Spinal cord (tissue), 10 donors: ENCODE results near the gene PM20D1. TPM values are rescaled to one million over a fixed set of nuclear protein-coding genes. Genes with fewer than 3 reads are reported as not detected.

Experiments
- DNase-seq, 6 donors: peaks; one replicate each; pipeline versions ENCODE4 v3.0.0 to v3.0.0-alpha.2; 2013 to 2015; ENCODE audit warnings: low spot score in 6 of 6, low read depth in 4 of 6
- H3K27ac ChIP-seq: one replicate; pipeline ENCODE4 v1.5.1; 2013; ENCODE audit warnings: low read depth, low read length, control low read depth
- H3K27me3 ChIP-seq: one replicate; pipeline ENCODE4 v1.6.1; 2013; ENCODE audit warnings: low read length; ENCODE audit not compliant: control insufficient read depth, insufficient read depth
- H3K36me3 ChIP-seq: one replicate; pipeline ENCODE4 v1.6.1; 2013; ENCODE audit warnings: low read length; ENCODE audit not compliant: control insufficient read depth, insufficient read depth
- H3K4me1 ChIP-seq: one replicate; pipeline ENCODE4 v1.6.1; 2013; ENCODE audit warnings: low read length; ENCODE audit not compliant: control insufficient read depth, insufficient read depth
- H3K4me3 ChIP-seq: one replicate; pipeline ENCODE4 v1.5.1; 2013; ENCODE audit warnings: low read depth, low read length, control low read depth
- H3K9me3 ChIP-seq: one replicate; pipeline ENCODE4 v1.6.1; 2013; ENCODE audit warnings: low read length; ENCODE audit not compliant: control insufficient read depth, insufficient read depth
- WGBS: methylation state at CpG from one replicate; pipeline ENCODE4 v1.1.5; 2013; ENCODE audit warnings: missing lambda C conversion rate; ENCODE audit not compliant: insufficient coverage; 5-methylcytosine and 5-hydroxymethylcytosine counted together
- polyA plus RNA-seq, 2 donors: library from polyadenylated mRNA; unstranded; fragments of 120-200 nt; gene quantifications; one replicate each; pipeline ENCODE4 v1.2.1, GENCODE V29; 2013; ENCODE audit not compliant: insufficient read length in 2 of 2
- total RNA-seq, 2 donors: library from RNA; depleted of rRNA in 1 of 2; stranded (reverse); fragments of 120-200 nt in 1 of 2; fragments of >200 nt in 1 of 2; gene quantifications; one replicate each; pipeline versions ENCODE4 v1.2.3 to v1.2.4, GENCODE V29; 2013 to 2014
- donor health status: healthy.

Gene PM20D1
- total and polyA plus RNA-seq, 4 donors: 0.68 to 0.99 (median 0.69) TPM; not detected in 1

DNA sequence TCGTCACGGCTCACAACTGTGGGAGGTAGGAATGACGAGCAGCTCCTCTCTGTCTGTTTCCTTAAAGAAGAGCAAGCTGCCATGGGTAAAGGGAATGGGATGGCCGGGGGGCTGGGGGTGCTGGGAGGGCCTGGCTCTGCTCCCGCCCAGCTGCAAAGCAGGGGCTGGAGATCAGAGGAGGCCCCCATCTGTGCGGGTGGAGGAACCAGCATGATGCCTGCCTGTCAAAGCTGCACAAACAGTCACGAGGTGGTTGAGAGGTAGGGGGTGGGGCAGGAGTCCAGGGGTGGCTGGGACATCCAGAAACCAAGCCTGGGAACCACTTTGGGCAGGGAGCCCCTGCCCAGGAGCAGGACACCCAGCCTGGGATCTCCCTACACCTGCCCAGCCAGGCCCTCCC lies 49.5 kb downstream of the PM20D1 start:
- peaks cover 32% of the 10 kb centered on the region for H3K4me1 ChIP-seq
- H3K4me3 ChIP-seq: no peak overlapping the region
- peak in 1 of 6 donors; percentile 68 for DNase-seq
- WGBS: 34% methylated on average over 5 of the region's 7 CpGs
- no peaks in the 10 kb centered on the region for H3K27me3 ChIP-seq
- H3K9me3 ChIP-seq: no peaks in the 10 kb centered on the region
- peaks cover 58% of the 10 kb centered on the region for H3K36me3 ChIP-seq
- peak overlapping the region; percentile 3 for H3K27ac ChIP-seq

DNA sequence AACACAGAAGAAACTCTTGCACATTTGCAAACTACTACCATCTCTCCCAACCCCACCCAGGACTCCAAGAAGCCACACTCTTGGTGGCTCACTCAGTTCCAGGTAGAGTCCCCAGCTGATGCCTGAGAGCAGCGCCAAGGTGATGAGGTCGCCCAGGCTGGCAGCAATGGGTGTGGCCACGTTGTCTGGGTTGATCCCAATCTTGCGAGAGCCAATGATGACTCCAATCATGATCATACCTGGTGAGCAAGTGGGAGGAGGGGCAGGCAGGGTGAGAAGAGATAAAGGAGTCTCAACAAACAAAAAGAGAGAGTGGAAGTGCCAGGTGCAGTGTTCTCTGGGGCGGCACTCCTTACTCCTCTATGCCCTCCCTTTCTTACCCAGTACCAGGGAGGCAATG lies 51.4 kb downstream of the PM20D1 start:
- DNase-seq: no peak
- H3K9me3 ChIP-seq: no peaks in the 10 kb centered on the region
- H3K4me3 ChIP-seq: no peak overlapping the region
- H3K27ac ChIP-seq: no peak overlapping the region
- H3K36me3 ChIP-seq: peaks cover 64% of the 10 kb centered on the region
- peaks cover 20% of the 10 kb centered on the region for H3K4me1 ChIP-seq
- H3K27me3 ChIP-seq: no peaks in the 10 kb centered on the region
- WGBS: 100% methylated on average over 5 of the region's 5 CpGs

DNA sequence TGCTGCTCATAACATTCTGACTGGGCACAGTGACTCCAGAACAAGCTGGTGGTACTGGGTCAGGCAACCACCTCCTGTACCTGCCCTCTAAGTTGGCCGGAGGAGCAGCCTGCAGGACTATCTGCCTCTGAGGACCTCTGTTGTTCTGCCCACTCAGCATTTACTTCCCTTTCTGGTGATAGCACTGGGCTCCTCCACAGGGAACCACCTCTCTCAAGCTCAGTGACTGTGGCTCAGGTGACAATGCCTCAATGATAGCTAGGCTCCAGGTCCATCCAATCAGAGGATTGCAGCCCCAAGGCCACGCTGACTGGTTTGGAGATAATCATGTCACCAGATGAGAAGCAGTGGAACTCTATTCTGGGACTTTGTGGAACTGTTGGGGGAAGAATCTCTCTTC lies 52.8 kb downstream of the PM20D1 start:
- 90% methylated on average over 2 of the region's 2 CpGs for WGBS
- no peak overlapping the region for H3K27ac ChIP-seq
- H3K9me3 ChIP-seq: no peaks in the 10 kb centered on the region
- H3K36me3 ChIP-seq: peaks cover 69% of the 10 kb centered on the region
- H3K4me3 ChIP-seq: no peak overlapping the region
- peaks cover 20% of the 10 kb centered on the region for H3K4me1 ChIP-seq
- H3K27me3 ChIP-seq: no peaks in the 10 kb centered on the region
- DNase-seq: no peak

DNA sequence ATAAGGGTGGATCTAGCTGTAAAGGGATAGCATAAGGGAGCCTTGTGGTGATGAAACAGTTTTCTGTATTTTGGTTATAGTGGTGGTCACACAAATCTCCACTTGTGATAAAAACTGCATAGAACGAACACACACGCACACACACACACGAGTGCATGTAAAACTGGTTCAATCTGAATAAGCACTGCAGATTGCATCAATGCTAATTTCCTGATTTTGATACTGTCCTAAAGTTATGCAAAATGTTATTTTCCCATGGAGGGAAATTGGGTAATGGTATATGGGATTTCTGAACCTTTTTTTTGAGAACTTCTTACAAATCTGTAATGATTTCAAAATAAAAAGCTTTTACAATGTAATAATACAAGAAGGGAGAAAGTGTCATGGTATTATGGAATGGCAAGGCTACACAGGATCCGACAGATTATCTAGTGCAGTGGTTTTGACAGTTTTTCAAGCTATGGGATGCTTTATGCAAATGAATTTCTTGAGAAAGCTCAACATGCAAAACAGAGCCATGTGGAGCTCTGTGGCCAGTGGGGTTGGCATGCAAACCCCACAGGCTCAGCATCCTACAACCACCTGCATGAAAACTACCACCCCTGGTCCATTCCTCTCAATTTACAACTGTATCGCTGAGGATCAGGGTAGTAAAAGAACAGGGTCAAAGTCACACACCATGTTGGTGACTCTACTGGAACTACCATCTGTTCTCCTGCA lies 55.8 kb downstream of the PM20D1 start:
- H3K27ac ChIP-seq: no peak overlapping the region
- 100% methylated on average over 2 of the region's 5 CpGs for WGBS
- no peaks in the 10 kb centered on the region for H3K9me3 ChIP-seq
- H3K4me3 ChIP-seq: no peak overlapping the region
- DNase-seq: no peak
- no peaks in the 10 kb centered on the region for H3K4me1 ChIP-seq
- H3K36me3 ChIP-seq: peaks cover 63% of the 10 kb centered on the region
- H3K27me3 ChIP-seq: no peaks in the 10 kb centered on the region

DNA sequence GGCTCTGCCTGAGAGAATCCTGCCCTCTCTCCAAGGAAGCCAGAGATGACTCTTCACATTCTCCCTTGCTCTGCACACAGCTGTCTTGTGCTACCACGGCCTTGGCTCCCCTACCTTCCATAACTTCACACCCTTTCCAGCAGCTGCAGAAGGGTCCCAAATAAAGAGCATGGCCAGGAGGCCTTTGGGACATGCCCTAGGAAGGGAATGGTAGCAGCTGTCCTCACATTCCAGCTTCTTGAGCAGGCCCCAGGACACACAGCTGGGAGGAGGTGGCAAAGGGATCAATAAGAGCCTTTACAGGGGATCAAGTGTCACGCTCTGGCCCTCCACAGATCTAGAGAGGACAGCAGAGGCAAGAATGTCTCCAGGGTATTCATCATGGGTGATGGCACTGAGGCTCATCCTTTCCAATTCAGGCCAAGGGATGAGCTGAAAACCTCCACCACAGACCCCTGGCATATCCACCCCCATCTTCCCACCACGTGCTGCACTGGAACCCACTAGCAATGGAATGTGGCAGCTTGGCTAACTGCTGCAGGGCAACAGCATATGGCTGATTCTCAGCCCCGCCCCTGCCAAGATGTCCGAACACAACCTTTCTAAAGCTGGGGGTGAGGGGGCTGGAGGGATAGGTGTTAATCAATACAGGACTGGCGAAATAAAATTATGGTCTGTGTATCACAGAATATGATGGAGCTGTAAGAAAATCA lies 56.8 kb downstream of the PM20D1 start:
- H3K4me3 ChIP-seq: no peak overlapping the region
- H3K27me3 ChIP-seq: no peaks in the 10 kb centered on the region
- no peak overlapping the region for H3K27ac ChIP-seq
- no peaks in the 10 kb centered on the region for H3K4me1 ChIP-seq
- peaks cover 53% of the 10 kb centered on the region for H3K36me3 ChIP-seq
- H3K9me3 ChIP-seq: no peaks in the 10 kb centered on the region
- DNase-seq: no peak
- WGBS: 78% methylated on average over 5 of the region's 6 CpGs

DNA sequence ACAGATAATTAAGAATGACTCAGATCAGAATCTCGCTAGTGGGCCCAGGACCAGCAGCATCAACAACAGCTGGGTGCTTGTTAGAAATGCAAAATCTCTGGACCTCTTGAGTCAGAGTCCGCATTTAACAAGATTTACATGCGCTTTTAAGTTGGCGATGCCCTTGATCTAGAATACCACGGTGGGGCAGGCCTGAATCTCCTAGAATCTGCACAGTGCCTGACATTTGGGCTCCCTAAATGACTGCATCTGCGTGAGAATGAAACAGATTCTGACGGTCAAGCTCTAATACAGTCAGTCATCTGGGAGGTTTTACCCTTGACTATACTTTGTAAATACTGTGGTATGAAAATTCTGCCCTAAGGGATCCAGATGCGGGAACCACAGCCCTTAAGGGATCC lies 57.5 kb downstream of the PM20D1 start:
- Histone ChIP-seq H3K9me3 (no peaks in the 10 kb centered on the region), H3K36me3 (peaks cover 46% of the 10 kb centered on the region), H3K4me1 (no peaks in the 10 kb centered on the region), H3K4me3 (no peak overlapping the region), H3K27me3 (no peaks in the 10 kb centered on the region), H3K27ac (no peak overlapping the region)
- WGBS: 78% methylated on average over 7 of the region's 8 CpGs
- DNase-seq: no peak

DNA sequence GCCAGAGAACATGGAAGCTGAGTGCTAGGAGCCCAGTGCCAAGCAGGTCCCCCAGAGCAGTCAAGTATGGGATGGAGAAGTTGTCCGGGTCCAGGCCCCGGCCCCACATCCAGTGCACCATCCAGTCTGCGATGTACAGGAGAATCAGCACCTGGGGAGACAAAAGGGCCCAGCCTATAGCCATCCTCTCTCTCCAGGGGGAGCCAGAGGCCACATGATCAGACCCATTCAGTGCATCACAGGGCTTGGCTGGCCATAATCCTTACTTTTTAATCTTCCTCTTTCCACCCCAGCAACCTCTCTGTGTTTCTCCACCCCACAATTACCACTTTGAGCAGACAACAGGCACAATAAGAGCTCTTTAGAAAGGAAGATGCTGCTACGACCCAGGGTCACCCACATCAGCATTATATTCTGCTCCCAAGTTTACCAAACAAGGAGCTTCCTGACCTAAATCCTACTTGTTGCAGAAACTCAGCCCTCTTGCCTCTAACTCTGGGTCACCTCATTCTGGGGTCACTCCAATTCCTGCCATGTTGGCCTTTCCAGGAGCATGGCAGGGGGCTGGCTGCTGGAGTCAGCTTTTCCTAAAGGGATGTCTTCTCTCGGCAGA lies 58.3 kb downstream of the PM20D1 start:
- WGBS: 60% methylated on average over 4 of the region's 5 CpGs
- DNase-seq: peak in 2 of 6 donors; percentile 79 to 82
- Histone ChIP-seq H3K27ac (no peak overlapping the region), H3K4me3 (no peak overlapping the region), H3K27me3 (no peaks in the 10 kb centered on the region), H3K36me3 (peaks cover 39% of the 10 kb centered on the region), H3K4me1 (no peaks in the 10 kb centered on the region), H3K9me3 (no peaks in the 10 kb centered on the region)

DNA sequence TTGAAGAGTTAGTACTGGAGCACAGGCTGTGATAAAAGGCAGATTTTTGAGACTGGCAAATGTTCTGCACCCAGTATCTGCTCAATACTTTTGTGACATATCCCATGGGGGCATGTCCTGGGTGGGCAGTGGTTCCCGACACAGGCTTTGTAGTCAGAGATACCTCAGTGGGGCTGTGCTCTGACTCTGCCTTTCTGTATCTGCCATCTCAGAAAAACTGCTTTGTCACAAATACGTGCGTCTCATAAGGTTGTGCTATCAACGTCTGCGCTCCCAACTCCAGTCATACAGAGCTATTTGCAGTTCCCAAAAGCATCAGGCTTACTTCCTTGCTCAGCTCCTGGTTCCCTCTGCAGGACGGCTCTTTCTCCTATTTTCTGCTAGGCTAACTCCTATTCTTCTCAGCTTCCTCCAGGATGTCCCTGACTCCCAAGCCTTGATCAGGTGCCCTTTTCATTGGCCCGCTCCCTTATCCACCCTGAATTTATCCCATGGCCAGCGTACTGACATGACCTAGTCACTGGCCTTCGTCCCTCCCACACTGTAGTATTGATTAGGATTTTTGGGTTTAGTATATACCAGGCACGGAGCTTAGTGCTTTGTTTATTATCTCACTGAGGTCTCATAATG lies 62.5 kb downstream of the PM20D1 start:
- H3K27me3 ChIP-seq: no peaks in the 10 kb centered on the region
- H3K4me3 ChIP-seq: no peak overlapping the region
- H3K4me1 ChIP-seq: peaks cover 9% of the 10 kb centered on the region
- no peak for DNase-seq
- WGBS: 87% methylated on average over 6 of the region's 10 CpGs
- H3K27ac ChIP-seq: no peak overlapping the region
- H3K9me3 ChIP-seq: no peaks in the 10 kb centered on the region
- peaks cover 10% of the 10 kb centered on the region for H3K36me3 ChIP-seq

DNA sequence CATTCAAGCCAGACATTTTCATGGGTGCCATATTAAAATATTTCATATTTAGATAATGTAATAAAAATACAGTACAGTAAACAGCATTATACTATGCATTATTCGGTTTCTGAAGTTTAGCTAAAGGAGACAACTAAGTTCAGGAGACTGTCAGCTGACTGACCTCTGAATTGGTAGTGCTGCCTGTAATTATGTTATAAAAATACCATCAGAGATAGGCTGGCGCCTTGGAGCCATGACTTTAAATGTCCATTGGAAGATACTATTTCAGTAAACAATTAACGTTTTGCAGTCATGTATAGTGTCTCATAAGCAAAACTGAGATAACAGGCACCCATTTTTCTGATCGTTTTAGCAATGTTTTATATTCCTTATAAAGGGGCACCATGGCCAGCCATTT lies 63.3 kb downstream of the PM20D1 start:
- Histone ChIP-seq H3K27ac (no peak overlapping the region), H3K4me1 (peaks cover 9% of the 10 kb centered on the region), H3K27me3 (no peaks in the 10 kb centered on the region), H3K9me3 (no peaks in the 10 kb centered on the region), H3K36me3 (peaks cover 10% of the 10 kb centered on the region), H3K4me3 (no peak overlapping the region)
- no peak for DNase-seq
- no CpG with 5 or more reads among the region's 4 CpGs for WGBS
